ENCODE results near the gene CYBA. TPM values are rescaled to one million over a fixed set of nuclear protein-coding genes. Genes with fewer than 3 reads are reported as not detected.

Gene CYBA
- total and polyA plus RNA-seq, 2 of the 4 experiments (the other 2 are of a cell fraction) = 65.6 to 169 TPM

DNA sequence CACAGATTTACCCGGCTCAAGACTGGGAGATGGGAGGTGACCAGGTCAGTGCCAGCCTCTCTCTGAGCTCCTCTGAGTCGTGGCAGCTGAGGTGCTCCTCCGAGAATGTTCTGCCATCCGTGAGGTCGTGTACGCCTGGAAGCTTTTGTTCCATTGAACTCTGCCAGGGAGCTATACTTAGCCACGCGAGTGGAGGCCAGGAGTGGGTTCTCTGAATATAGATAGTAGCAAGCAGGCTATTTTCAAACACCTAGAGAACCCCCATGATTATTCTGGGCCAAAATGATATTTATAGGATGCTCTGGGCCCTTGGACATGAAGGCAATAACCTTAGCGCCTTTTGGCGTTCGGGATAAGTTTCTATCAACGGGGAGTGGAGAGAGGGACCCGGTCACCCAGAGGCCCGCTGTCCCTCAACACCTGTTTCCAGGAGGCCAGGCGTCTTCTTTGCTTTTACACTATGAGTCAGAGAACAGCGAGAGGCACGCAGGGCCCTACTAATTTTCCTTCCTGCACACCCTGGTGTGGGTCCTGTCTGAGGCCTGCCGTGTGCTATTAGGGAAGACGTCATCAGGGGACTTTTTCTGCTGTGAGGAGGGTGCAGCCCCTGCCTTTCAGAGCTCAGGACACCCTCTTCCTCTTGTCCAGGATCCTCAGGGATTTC is 23.0 kb upstream of the CYBA start:
- Histone ChIP-seq H2BK5ac (ENCODE audit: low read depth, low read length, poor library complexity, severe bottlenecking) (no peak overlapping the region), H3K4me1 (ENCODE audit: control insufficient read depth, insufficient read depth, low read length) (no peaks in the 10 kb centered on the region), H3K9ac (ENCODE audit: low read depth, low read length) (no peak overlapping the region), H2BK120ac (ENCODE audit: low read depth, low read length) (no peak overlapping the region), H3K18ac (ENCODE audit: low read depth, low read length) (no peak overlapping the region), H3K79me1 (ENCODE audit: low read depth in 1 of 2, low read length in 2 of 2) (no peaks in the 10 kb centered on the region), H3K4ac (ENCODE audit: low read depth, low read length) (no peak overlapping the region), H3K56ac (ENCODE audit: extremely low read depth, insufficient read depth, low read length) (no peak overlapping the region), H2BK20ac (ENCODE audit: low read depth, low read length) (no peak overlapping the region), H3K9me1 (ENCODE audit: insufficient read depth, low read length) (no peaks in the 10 kb centered on the region), H3K27me3 (ENCODE audit: control insufficient read depth, insufficient read depth, low read length) (no peaks in the 10 kb centered on the region), H2AFZ (replicated peaks; ENCODE audit: low read length, poor library complexity) (no peak overlapping the region), H2BK15ac (ENCODE audit: low read depth, low read length) (no peak overlapping the region), H4K91ac (ENCODE audit: insufficient read depth, low read depth, low read length) (no peak overlapping the region), H2AK9ac (replicated peaks; ENCODE audit: low read depth, low read length, poor library complexity) (no peak overlapping the region), H3K27ac (ENCODE audit: insufficient read depth, low read length) (no peak overlapping the region), H3K9me3 (ENCODE audit: control insufficient read depth, insufficient read depth, low read length) (no peaks in the 10 kb centered on the region), H4K5ac (ENCODE audit: low read depth, low read length) (no peak overlapping the region), H2AK5ac (ENCODE audit: low read depth, low read length) (no peak overlapping the region), H3K4me2 (ENCODE audit: low read depth, low read length) (no peak overlapping the region), H4K20me1 (ENCODE audit: insufficient read depth, low read length) (0 out of 2 replicates have a peak, but pooled peaks cover 5% of the 10 kb centered on the region), H3K36me3 (ENCODE audit: control insufficient read depth, insufficient read depth, low read length) (peaks cover 7% of the 10 kb centered on the region; the same call in 1 of the 2 replicates), H3K4me3 (ENCODE audit: insufficient read depth, low read depth, low read length) (no peak overlapping the region), H3K23ac (ENCODE audit: low read depth, low read length) (no peak overlapping the region), H3K14ac (replicated peaks; ENCODE audit: low read depth, low read length) (no peak overlapping the region), H4K8ac (ENCODE audit: low read depth in 2 of 2, low read length in 2 of 2) (no peak overlapping the region)
- dilution Hi-C loops (cut with HindIII; ENCODE audit: low sequenced_read_pairs, unreplicated experiment) (no loop called here), intact Hi-C loops (cut with micrococcal nuclease) (no loop called here), in situ Hi-C loops (cut with MboI; ENCODE audit: low sequenced_read_pairs) (no loop called here)
- no peak for ATAC-seq (ENCODE audit: low read depth)
- DNase-seq = no peak
- WGBS, 2 experiments (ENCODE audit: extremely low coverage in 2 of 2, insufficient read length in 1 of 2) = 100% methylated on average over 5 of the region's 19 CpGs; no CpG with 5 or more reads in 1 of the 2 experiments
- ChIA-PET POLR2A (ENCODE audit: unreplicated experiment) (interaction anchor here (0.6 kb wide), 1 partner anchor 9 kb away, joined by 5 read pairs; no protein-coding TSS in a partner anchor), CTCF (no interaction called here)
- TF ChIP-seq, protein P1, sequence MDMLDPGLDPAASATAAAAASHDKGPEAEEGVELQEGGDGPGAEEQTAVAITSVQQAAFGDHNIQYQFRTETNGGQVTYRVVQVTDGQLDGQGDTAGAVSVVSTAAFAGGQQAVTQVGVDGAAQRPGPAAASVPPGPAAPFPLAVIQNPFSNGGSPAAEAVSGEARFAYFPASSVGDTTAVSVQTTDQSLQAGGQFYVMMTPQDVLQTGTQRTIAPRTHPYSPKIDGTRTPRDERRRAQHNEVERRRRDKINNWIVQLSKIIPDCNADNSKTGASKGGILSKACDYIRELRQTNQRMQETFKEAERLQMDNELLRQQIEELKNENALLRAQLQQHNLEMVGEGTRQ (IDR thresholded peaks at IDR 0.05; ENCODE audit: low read depth, low read length) = no peak
- no peak for TF ChIP-seq CEBPB (IDR thresholded peaks at IDR 0.05; ENCODE audit: low read depth, low read length)
- no peak for TF ChIP-seq MAZ (IDR thresholded peaks at IDR 0.05; ENCODE audit: borderline replicate concordance, low read depth, low read length)
- TF ChIP-seq RAD21 (IDR thresholded peaks at IDR 0.05; ENCODE audit: low read length) = no peak
- no peak for TF ChIP-seq NFE2L2 (IDR thresholded peaks at IDR 0.05; ENCODE audit: low read depth, low read length)
- no peak for TF ChIP-seq FOS (IDR thresholded peaks at IDR 0.05; ENCODE audit: low read depth, low read length)
- TF ChIP-seq MXI1 (IDR thresholded peaks at IDR 0.05; ENCODE audit: borderline replicate concordance, low read depth, low read length) = no peak
- no peak for TF ChIP-seq SMC3 (IDR thresholded peaks at IDR 0.05; ENCODE audit: low read depth, low read length)
- TF ChIP-seq RCOR1 (IDR thresholded peaks at IDR 0.05; ENCODE audit: insufficient replicate concordance, low read length) = no peak
- no peak for TF ChIP-seq RFX5 (IDR thresholded peaks at IDR 0.05; ENCODE audit: low read depth, low read length)
- no peak for TF ChIP-seq CHD1 (IDR thresholded peaks at IDR 0.05; ENCODE audit: low read depth, low read length)
- TF ChIP-seq, protein P2, sequence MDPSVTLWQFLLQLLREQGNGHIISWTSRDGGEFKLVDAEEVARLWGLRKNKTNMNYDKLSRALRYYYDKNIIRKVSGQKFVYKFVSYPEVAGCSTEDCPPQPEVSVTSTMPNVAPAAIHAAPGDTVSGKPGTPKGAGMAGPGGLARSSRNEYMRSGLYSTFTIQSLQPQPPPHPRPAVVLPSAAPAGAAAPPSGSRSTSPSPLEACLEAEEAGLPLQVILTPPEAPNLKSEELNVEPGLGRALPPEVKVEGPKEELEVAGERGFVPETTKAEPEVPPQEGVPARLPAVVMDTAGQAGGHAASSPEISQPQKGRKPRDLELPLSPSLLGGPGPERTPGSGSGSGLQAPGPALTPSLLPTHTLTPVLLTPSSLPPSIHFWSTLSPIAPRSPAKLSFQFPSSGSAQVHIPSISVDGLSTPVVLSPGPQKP (IDR thresholded peaks at IDR 0.05; ENCODE audit: borderline replicate concordance, low read depth, low read length) = no peak
- no peak for TF ChIP-seq MAFK (IDR thresholded peaks at IDR 0.05; ENCODE audit: low read depth, low read length)
- no peak for TF ChIP-seq BHLHE40 (IDR thresholded peaks at IDR 0.05; ENCODE audit: low read depth, low read length)
- no peak for TF ChIP-seq POLR2A (IDR thresholded peaks at IDR 0.05; ENCODE audit: low read depth, low read length)
- TF ChIP-seq, protein P3, sequence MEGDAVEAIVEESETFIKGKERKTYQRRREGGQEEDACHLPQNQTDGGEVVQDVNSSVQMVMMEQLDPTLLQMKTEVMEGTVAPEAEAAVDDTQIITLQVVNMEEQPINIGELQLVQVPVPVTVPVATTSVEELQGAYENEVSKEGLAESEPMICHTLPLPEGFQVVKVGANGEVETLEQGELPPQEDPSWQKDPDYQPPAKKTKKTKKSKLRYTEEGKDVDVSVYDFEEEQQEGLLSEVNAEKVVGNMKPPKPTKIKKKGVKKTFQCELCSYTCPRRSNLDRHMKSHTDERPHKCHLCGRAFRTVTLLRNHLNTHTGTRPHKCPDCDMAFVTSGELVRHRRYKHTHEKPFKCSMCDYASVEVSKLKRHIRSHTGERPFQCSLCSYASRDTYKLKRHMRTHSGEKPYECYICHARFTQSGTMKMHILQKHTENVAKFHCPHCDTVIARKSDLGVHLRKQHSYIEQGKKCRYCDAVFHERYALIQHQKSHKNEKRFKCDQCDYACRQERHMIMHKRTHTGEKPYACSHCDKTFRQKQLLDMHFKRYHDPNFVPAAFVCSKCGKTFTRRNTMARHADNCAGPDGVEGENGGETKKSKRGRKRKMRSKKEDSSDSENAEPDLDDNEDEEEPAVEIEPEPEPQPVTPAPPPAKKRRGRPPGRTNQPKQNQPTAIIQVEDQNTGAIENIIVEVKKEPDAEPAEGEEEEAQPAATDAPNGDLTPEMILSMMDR (conservative IDR thresholded peaks at IDR 0.05; ENCODE audit: low read depth, low read length) = no peak
- BruUV-seq (replicated peaks) = no TSS peak

Measured in IMR-90 (cell line).